Coronary artery (tissue), 2 donors: Measurements from ENCODE around the gene GLYR1.

Experiments
- DNase-seq: peaks from one replicate; pipeline ENCODE4 v3.0.0-alpha.2; 2017; ENCODE audit warnings: low spot score
- H3K27ac ChIP-seq, 2 donors: fragments of 200-600 bp; sonication (generic); one replicate each; pipeline ENCODE4 v1.5.1; 2016 to 2019
- H3K4me3 ChIP-seq: fragments of 200-600 bp; sonication (generic); 2 replicates; pipeline ENCODE4 v1.5.1; 2016; ENCODE audit warnings: mild to moderate bottlenecking, moderate library complexity
- CTCF ChIP-seq: fragments of 200-600 bp; sonication (generic); IDR thresholded peaks from one replicate; pipeline ENCODE4 v1.5.1; 2019; ENCODE audit warnings: antibody characterized with exemption

Gene GLYR1

GRCh38 chr16:4869147-4869805 is 22.2 kb upstream of the GLYR1 start:
- Histone ChIP-seq H3K4me3 (no peak overlapping the region), H3K27ac (no peak overlapping the region)
- no peak for TF ChIP-seq CTCF
- peak; percentile 47 for DNase-seq

- TF ChIP-seq CTCF: no peak
- Histone ChIP-seq H3K27ac (no peak overlapping the region), H3K4me3 (no peak overlapping the region)
- peak; percentile 9 for DNase-seq
Measured at GRCh38 chr16:4868535-4868934, 21.4 kb upstream of the GLYR1 start.

GRCh38 chr16:4868026-4868425 is 20.9 kb upstream of the GLYR1 start:
- TF ChIP-seq CTCF: no peak
- Histone ChIP-seq H3K27ac (no peak overlapping the region), H3K4me3 (no peak overlapping the region)
- DNase-seq: peak; percentile 22

- no peak for TF ChIP-seq CTCF
- no peak overlapping the region for H3K27ac ChIP-seq
Measured at GRCh38 chr16:4866586-4866985, 19.5 kb upstream of the GLYR1 start.

GRCh38 chr16:4865231-4865860 is 18.3 kb upstream of the GLYR1 start:
- H3K27ac ChIP-seq: no peak overlapping the region
- no peak for TF ChIP-seq CTCF
- H3K4me3 ChIP-seq: no peak overlapping the region
- DNase-seq: peak; percentile 21

More at GRCh38 chr16:4866586-4866985, 19.5 kb upstream of the GLYR1 start:
- H3K4me3 ChIP-seq: no peak overlapping the region
- DNase-seq: peak; percentile 26

- H3K27ac ChIP-seq: no peak overlapping the region
- no peak for DNase-seq
- no peak for TF ChIP-seq CTCF
- H3K4me3 ChIP-seq: no peak overlapping the region
Measured at GRCh38 chr16:4864728-4865127, 17.6 kb upstream of the GLYR1 start.

GRCh38 chr16:4862639-4863038 is 15.6 kb upstream of the GLYR1 start:
- no peak for TF ChIP-seq CTCF
- no peak overlapping the region for H3K4me3 ChIP-seq
- no peak overlapping the region for H3K27ac ChIP-seq
- peak; percentile 29 for DNase-seq
